Stomach (tissue), 9 donors: ENCODE results near the gene MAPK14. TPM values are rescaled to one million over a fixed set of nuclear protein-coding genes. Genes with fewer than 3 reads are reported as not detected.

Source experiments
- DNase-seq, 2 donors: peaks; one replicate each; pipeline versions ENCODE4 v3.0.0 to v3.0.0-alpha.2; 2013 to 2019
- H3K27ac ChIP-seq, 5 donors: fragments of 200-600 bp in 4 of 5; sonication (generic) in 4 of 5; one replicate each; pipeline ENCODE4 v1.5.1; 2013 to 2019; ENCODE audit warnings: mild to moderate bottlenecking in 1 of 5, moderate library complexity in 1 of 5
- H3K27me3 ChIP-seq, 3 donors: fragments of 200-600 bp; sonication (generic); one replicate each; pipeline ENCODE4 v1.5.1; 2017 to 2019; ENCODE audit warnings: mixed run types in 1 of 3
- H3K36me3 ChIP-seq, 4 donors: fragments of 200-600 bp; sonication (generic); 1 replicate in 3 of 4; 2 replicates in 1 of 4; pipeline ENCODE4 v1.5.1; 2016 to 2019
- H3K4me1 ChIP-seq, 4 donors: fragments of 200-600 bp; sonication (generic); one replicate each; pipeline ENCODE4 v1.5.1; 2016 to 2019
- H3K4me3 ChIP-seq, 4 donors: fragments of 200-600 bp; sonication (generic) in 3 of 4; one replicate each; pipeline ENCODE4 v1.5.1; 2016 to 2019; ENCODE audit warnings: mild to moderate bottlenecking in 1 of 4
- H3K9me3 ChIP-seq, 4 donors: fragments of 200-600 bp; sonication (generic); one replicate each; pipeline ENCODE4 v1.5.1; 2016 to 2019
- CTCF ChIP-seq, 7 experiments: fragments of 450-650 bp in 4 of 7; fragments of 200-600 bp in 3 of 7; sonication (generic) in 3 of 7; IDR thresholded peaks; one replicate each; pipeline ENCODE4 v1.5.1; 2016 to 2019; ENCODE audit warnings: antibody characterized with exemption in 7 of 7, control low read depth in 2 of 7, mild to moderate bottlenecking in 1 of 7
- EP300 ChIP-seq: sonication (generic); formaldehyde crosslinking; IDR thresholded peaks from one replicate; pipeline ENCODE4 v1.6.1; 2017; ENCODE audit warnings: antibody characterized with exemption
- POLR2A ChIP-seq, 4 donors: fragments of 450-650 bp; IDR thresholded peaks; one replicate each; pipeline ENCODE4 v1.6.1; 2016; ENCODE audit warnings: antibody characterized with exemption in 4 of 4, control low read depth in 2 of 4, mild to moderate bottlenecking in 1 of 4, moderate library complexity in 1 of 4
- POLR2AphosphoS5 ChIP-seq, 3 donors: sonication (generic); formaldehyde crosslinking; IDR thresholded peaks; one replicate each; pipeline ENCODE4 v1.6.1; 2016; ENCODE audit warnings: antibody characterized with exemption in 3 of 3
- WGBS, 5 donors: extraction: QIAGEN DNeasy Blood & Tissue Kit in 3 of 5; methylation state at CpG; one replicate each; pipeline versions ENCODE4 v1.1.5 to v1.1.7; 2013 to 2018; 5-methylcytosine and 5-hydroxymethylcytosine counted together
- intact Hi-C: fragments of 100-400 bp; cut with DNase I; formaldehyde crosslinking; loops from one replicate; pipeline ENCODE4 v1.15.1; 2023; ENCODE audit warnings: low total_unique reads
- polyA plus RNA-seq, 3 donors: library from polyadenylated mRNA; stranded (reverse); fragments of 200-250 nt; gene quantifications; one replicate each; pipeline ENCODE4 v1.2.3, GENCODE V29; 2013
- total RNA-seq, 5 donors: library from RNA; depleted of rRNA; stranded (reverse); fragments of >200 nt; gene quantifications; one replicate each; pipeline versions ENCODE4 v1.1.0 to v1.2.3, GENCODE V29; 2014 to 2016
- donor health status: healthy with polysubstance abuse.
- donor health status: Bipolar disorder and iron deficiency.
- donor health status: healthy.

Gene MAPK14
- total and polyA plus RNA-seq, 8 donors = 12.3 to 297 (median 35.9) TPM

GRCh38 chr6:36025932-36026327 is 1.7 kb upstream of the MAPK14 start:
- Histone ChIP-seq H3K9me3 (no peaks in the 10 kb centered on the region), H3K27me3 (peaks cover 0 to 22% (median 10%) of the 10 kb centered on the region in 3 donors), H3K4me3 (no peak overlapping the region), H3K36me3 (no peaks in the 10 kb centered on the region), H3K27ac (no peak overlapping the region), H3K4me1 (peaks cover 12 to 38% (median 19%) of the 10 kb centered on the region in 4 donors)
- TF ChIP-seq POLR2A (IDR thresholded peaks at IDR 0.05) (no peak), EP300 (no peak), POLR2AphosphoS5 (IDR thresholded peaks at IDR 0.05) (no peak), CTCF (IDR thresholded peaks at IDR 0.05) (no peak)
- 46 to 63% (median 47%) methylated on average over 5 of the region's 5 CpGs for WGBS, 5 donors
- DNase-seq = peak in 1 of 2 donors; percentile 13
- intact Hi-C loops = loop anchor here (5.0 to 10.0 kb wide), 2 partner anchors 71 to 159 kb away; no protein-coding TSS in a partner anchor

- intact Hi-C loops = loop anchor here (5.0 to 10.0 kb wide), 2 partner anchors 69 to 157 kb away; no protein-coding TSS in a partner anchor
- Histone ChIP-seq H3K4me1 (peaks cover 24 to 61% (median 41%) of the 10 kb centered on the region in 4 donors), H3K9me3 (no peaks in the 10 kb centered on the region), H3K36me3 (no peaks in the 10 kb centered on the region), H3K4me3 (peak overlapping the region; percentile 87 to 100 (median 96)), H3K27me3 (peaks cover 0 to 17% (median 10%) of the 10 kb centered on the region in 3 donors), H3K27ac (peak overlapping the region; percentile 89 to 96 (median 94))
- TF ChIP-seq POLR2AphosphoS5 (IDR thresholded peaks at IDR 0.05) (no peak), EP300 (no peak), CTCF (IDR thresholded peaks at IDR 0.05) (no peak), POLR2A (IDR thresholded peaks at IDR 0.05) (no peak)
- DNase-seq = peak; percentile 39 to 79
- WGBS, 5 donors = 0% methylated on average over 16 to 44 of the region's 44 CpGs
Observed at GRCh38 chr6:36028088-36028876, 674 bp downstream of the MAPK14 start.

- 0 to 1% (median 0%) methylated on average over 13 of the region's 13 CpGs for WGBS, 5 donors
- H3K36me3 ChIP-seq = no peaks in the 10 kb centered on the region
- H3K27ac ChIP-seq = peak overlapping the region; percentile 89 to 96 (median 94)
- H3K4me3 ChIP-seq = peak overlapping the region; percentile 87 to 100 (median 96)
- H3K9me3 ChIP-seq = no peaks in the 10 kb centered on the region
- H3K4me1 ChIP-seq = peaks cover 31 to 68% (median 46%) of the 10 kb centered on the region in 4 donors
- peaks cover 0 to 10% (median 8%) of the 10 kb centered on the region in 3 donors for H3K27me3 ChIP-seq
- DNase-seq = peak; percentile 75 to 85
- no peak for TF ChIP-seq CTCF (IDR thresholded peaks at IDR 0.05)
- peak in 2 of 3 donors; percentile 66 to 73 for TF ChIP-seq POLR2AphosphoS5 (IDR thresholded peaks at IDR 0.05)
- intact Hi-C loops = loop anchor here (5.0 to 10.0 kb wide), 2 partner anchors 68 to 156 kb away; no protein-coding TSS in a partner anchor
Observed at GRCh38 chr6:36028877-36029324, 1.3 kb downstream of the MAPK14 start.

- WGBS, 5 donors = 3 to 7% (median 4%) methylated on average over 6 of the region's 6 CpGs
- intact Hi-C loops = loop anchor here (5.0 to 10.0 kb wide), 2 partner anchors 68 to 155 kb away; no protein-coding TSS in a partner anchor
- peak in 1 of 2 donors; percentile 66 for DNase-seq
- H3K9me3 ChIP-seq = no peaks in the 10 kb centered on the region
- H3K27ac ChIP-seq = peak overlapping the region in 4 of 5 donors; percentile 93 to 96 (median 94)
- H3K27me3 ChIP-seq = peaks cover 0 to 5% (median 2%) of the 10 kb centered on the region in 3 donors
- H3K4me3 ChIP-seq = peak overlapping the region; percentile 87 to 100 (median 96)
- TF ChIP-seq CTCF (IDR thresholded peaks at IDR 0.05) (no peak), EP300 (no peak), POLR2A (IDR thresholded peaks at IDR 0.05) (no peak), POLR2AphosphoS5 (IDR thresholded peaks at IDR 0.05) (peak in 1 of 3 donors; percentile 36)
- peaks cover 36 to 69% (median 47%) of the 10 kb centered on the region in 4 donors for H3K4me1 ChIP-seq
- H3K36me3 ChIP-seq = no peaks in the 10 kb centered on the region
Observed at GRCh38 chr6:36029464-36029863, 1.9 kb downstream of the MAPK14 start.
